Activated CD4-positive, alpha-beta T cell treated with anti-CD3 and anti-CD28 coated beads, Interleukin-2, Interleukin-4, amounts not matched to agents 100 ng/mL and 50 ng/mL, durations not matched to agents 16 hours and 8 hours (primary cell): ENCODE results near the gene ERVH48-1.
"Not testable (repeated sequence)": the region's sequence is repeated elsewhere in the genome, so short reads cannot be mapped to it uniquely, and the experiment has no call there.

Experiments used
- DNase-seq: peaks from one replicate; pipeline ENCODE4 v3.0.0-alpha.2; 2020; ENCODE audit warnings: low spot score

ERVH48-1 gene

GRCh38 chr21:42908484-42908883 is 16.9 kb downstream of the ERVH48-1 start:
- DNase-seq = not testable (repeated sequence)

- DNase-seq = no peak
Measured at GRCh38 chr21:42906233-42906632, 19.2 kb downstream of the ERVH48-1 start.

GRCh38 chr21:42905195-42905594 is 20.2 kb downstream of the ERVH48-1 start:
- no peak for DNase-seq

GRCh38 chr21:42903817-42904216 is 21.6 kb downstream of the ERVH48-1 start:
- no peak for DNase-seq

GRCh38 chr21:42900446-42900845 is 25.0 kb downstream of the ERVH48-1 start:
- DNase-seq = no peak

- DNase-seq = peak; percentile 100
Measured at GRCh38 chr21:42892931-42893755, 32.3 kb downstream of the ERVH48-1 start, which contains the start of gene NDUFV3. TSS of gene NDUFV3 (plus strand) at chr21:42893309. CDS start at chr21:42893334, 25 bp downstream.

- no peak for DNase-seq
Measured at GRCh38 chr21:42892582-42892930, 32.9 kb downstream of the ERVH48-1 start.

- DNase-seq = no peak
Measured at GRCh38 chr21:42887326-42887725, 38.1 kb downstream of the ERVH48-1 start.

GRCh38 chr21:42883921-42884320 is 41.5 kb downstream of the ERVH48-1 start:
- no peak for DNase-seq

GRCh38 chr21:42880352-42880751 is 45.1 kb downstream of the ERVH48-1 start:
- no peak for DNase-seq

- DNase-seq = peak; percentile 98
Measured at GRCh38 chr21:42878993-42879787, 46.2 kb downstream of the ERVH48-1 start, which contains the start of gene WDR4. TSS of gene WDR4 (minus strand) at chr21:42879539. CDS start at chr21:42879495, 44 bp downstream.

- DNase-seq = no peak
Measured at GRCh38 chr21:42878678-42878992, 46.8 kb downstream of the ERVH48-1 start.

- DNase-seq = not testable (repeated sequence)
Measured at GRCh38 chr21:42875811-42876210, 49.6 kb downstream of the ERVH48-1 start.

GRCh38 chr21:42873096-42873495 is 52.3 kb downstream of the ERVH48-1 start:
- DNase-seq = no peak

GRCh38 chr21:42868196-42868595 is 57.2 kb downstream of the ERVH48-1 start:
- DNase-seq = no peak
